ENCODE results near the gene CDK2.
"Not testable (repeated sequence)": the region's sequence is repeated elsewhere in the genome, so short reads cannot be mapped to it uniquely, and the experiment has no call there.

The CDK2 gene

DNA sequence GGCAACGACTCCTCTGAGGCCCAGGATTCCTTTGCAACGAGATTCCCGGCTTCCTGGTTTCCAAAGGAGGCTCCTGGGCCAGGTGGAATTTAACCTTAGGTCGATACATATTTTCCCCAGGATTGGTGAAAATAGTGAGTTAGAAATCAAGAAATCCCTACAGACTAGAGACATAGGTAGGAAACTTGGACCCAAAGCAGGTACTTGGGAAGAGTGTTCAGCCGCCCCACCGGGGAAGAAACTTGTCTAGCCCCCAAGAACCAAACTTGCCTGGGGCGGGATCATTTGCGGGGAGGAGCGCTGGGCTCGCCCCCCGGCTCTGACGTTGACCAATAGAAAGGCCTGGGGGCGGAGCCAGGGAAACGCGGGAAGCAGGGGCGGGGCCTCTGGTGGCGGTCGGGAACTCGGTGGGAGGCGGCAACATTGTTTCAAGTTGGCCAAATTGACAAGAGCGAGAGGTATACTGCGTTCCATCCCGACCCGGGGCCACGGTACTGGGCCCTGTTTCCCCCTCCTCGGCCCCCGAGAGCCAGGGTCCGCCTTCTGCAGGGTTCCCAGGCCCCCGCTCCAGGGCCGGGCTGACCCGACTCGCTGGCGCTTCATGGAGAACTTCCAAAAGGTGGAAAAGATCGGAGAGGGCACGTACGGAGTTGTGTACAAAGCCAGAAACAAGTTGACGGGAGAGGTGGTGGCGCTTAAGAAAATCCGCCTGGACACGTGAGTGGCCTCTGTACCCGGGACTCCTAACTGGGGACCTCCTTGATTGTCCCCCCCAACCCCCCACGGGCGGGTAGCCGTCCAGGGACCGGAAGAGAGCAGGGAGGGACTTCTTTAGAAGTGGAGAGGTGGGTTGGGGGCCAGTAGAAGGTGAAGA, at the start of gene CDK2:
TSS of gene CDK2 (plus strand) at position 423 of the 874 bp plus-strand sequence. CDS start at position 602, 179 bp downstream.
- DNase-seq: peak; percentile 42

GRCh38 chr12:55919032-55919431, 47.6 kb upstream of the CDK2 start:
- not testable (repeated sequence) for DNase-seq

DNA sequence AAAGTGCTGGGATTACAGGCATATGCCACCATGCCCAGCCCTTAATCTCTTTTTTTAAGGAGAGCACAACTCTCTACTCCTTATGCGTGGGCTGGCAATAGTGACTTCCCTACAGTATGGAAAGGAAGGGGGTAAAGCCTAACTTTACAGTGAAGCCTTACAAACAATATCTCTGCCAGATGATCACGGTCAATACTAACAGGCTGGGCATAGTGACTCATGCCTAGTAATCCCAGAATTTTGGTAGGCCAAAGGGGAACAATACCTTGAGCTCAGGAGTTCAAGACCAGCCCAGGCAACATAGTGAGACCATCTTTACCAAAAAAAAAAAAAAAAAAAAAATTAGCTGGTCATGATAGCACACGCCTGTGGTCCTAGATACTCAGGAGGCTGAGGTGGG, 44.5 kb upstream of the CDK2 start:
- no peak for DNase-seq

DNA sequence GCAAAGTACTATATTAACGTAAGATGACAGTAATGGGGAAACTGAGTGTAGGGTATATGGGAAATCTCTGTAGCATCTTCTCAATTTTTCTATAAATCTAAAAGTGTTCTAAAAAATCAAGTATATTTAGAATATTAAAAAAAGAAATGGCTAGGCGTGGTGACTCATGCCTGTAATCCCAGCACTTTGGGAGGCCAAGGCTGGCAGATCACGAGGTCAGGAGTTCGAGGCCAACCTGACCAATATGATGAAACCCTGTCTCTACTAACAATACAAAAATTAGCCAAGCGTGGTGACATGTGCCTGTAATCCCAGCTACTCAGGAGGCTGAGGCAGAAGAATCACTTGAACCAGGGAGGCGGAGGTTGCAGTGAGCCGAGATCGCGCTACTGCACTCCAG, 43.0 kb upstream of the CDK2 start:
- not testable (repeated sequence) for DNase-seq

DNA sequence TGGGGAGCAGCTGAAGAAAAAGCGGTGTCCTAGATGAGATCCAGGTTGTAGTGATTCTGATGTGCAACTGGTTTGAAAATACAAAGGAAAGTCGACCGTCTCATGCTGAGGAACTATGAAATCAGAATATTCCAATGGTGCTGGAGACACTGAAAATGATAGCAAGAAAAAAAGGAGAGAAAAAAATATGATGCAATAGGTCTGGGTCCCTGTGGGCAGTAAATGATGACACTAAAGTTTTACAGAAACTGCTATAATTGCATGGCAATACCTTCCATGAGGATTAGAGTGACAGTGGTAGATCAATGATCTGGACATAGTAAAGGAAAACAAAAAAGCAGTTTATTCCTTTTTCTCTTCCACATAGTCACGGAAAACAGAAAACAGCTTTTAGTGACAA, 41.3 kb upstream of the CDK2 start:
- DNase-seq: no peak

- no peak for DNase-seq
These were observed 40.5 kb upstream of the CDK2 start for GRCh38 chr12:55925870-55926737.

GRCh38 chr12:55926738-55927587, 39.7 kb upstream of the CDK2 start:
- peak; percentile 87 for DNase-seq

- DNase-seq: peak; percentile 39
These were observed 38.8 kb upstream of the CDK2 start, which contains the start of gene PYM1 for GRCh38 chr12:55927588-55928502. Gene PYM1, minus strand, starts transcription at chr12:55927894. Its CDS starts 133 bp downstream, at chr12:55927761.

DNA sequence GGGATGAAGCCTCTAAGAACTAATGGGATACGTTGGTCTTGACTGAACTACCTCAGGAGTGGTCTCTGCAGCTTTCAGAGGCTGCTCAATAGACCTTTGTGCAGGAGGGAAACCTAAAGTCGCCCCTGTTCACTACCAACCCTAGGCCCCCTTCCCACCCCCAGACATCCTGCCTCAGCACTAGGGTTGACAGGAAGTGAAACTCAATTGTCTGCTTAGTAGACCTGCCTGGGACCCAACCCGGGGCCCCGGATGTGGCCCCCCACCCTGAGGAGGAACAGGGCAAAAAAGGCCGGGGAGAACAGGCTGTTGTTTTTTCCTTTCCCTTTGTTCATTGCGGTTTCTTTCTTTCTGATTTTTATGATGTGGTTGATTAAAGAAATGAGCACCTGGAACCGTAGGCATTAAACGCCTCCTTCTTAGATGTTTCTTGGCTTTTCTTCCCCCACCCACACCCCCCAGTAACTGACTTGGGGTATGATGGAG, 37.3 kb upstream of the CDK2 start:
- DNase-seq: no peak

- peak; percentile 27 for DNase-seq
These were observed 35.8 kb upstream of the CDK2 start, which contains the start of gene DGKA for GRCh38 chr12:55930771-55931316. Gene DGKA, plus strand, starts transcription at chr12:55931162. Its CDS starts 5,342 bp downstream, at chr12:55936504.

DNA sequence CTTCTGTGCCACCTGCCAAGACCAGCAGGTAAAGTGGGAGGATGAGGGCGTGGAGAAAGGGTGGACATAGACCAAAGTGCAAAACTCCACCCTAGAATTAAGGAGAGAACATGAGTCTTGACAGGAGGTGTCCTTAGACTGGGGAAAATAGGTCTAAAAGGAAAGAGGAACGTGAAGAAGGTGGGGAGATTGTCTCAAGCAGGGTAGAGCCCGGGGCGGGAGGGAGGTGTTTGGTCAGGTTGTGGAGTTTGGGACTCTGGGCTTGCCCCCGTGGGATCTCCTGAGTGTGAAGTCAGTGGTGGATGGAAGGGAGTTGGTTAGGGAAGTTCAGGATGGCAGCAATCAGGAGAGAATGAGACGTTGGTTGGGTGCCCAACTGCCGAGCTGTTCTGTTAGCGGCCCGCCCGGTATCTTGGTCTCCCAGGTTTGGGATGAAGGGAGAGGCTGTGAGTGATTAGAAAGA, 35.3 kb upstream of the CDK2 start:
- DNase-seq: no peak

GRCh38 chr12:55931780-55932550, 34.7 kb upstream of the CDK2 start:
- no peak for DNase-seq

DNA sequence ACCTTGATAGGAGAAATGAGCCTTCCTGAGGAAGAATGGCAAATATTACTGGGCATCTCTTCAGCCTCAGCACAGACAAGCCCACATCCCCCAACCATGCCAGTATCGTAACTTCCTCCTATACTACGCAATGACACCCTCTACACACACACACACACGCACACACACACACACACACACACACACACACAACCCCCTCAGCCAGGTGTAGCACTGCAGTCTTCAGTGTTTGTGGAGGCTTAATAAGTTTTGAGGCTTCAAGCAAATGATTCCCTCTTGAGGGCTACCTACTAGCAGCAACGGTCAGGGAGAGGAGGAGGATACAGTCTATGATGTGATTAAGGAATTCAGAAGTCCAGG, 34.1 kb upstream of the CDK2 start:
- DNase-seq: no peak

GRCh38 chr12:55933169-55933798, 33.3 kb upstream of the CDK2 start:
- DNase-seq: no peak

- no peak for DNase-seq
These were observed 32.6 kb upstream of the CDK2 start for GRCh38 chr12:55933799-55934742.

GRCh38 chr12:55934773-55935172, 31.9 kb upstream of the CDK2 start:
- no peak for DNase-seq

DNA sequence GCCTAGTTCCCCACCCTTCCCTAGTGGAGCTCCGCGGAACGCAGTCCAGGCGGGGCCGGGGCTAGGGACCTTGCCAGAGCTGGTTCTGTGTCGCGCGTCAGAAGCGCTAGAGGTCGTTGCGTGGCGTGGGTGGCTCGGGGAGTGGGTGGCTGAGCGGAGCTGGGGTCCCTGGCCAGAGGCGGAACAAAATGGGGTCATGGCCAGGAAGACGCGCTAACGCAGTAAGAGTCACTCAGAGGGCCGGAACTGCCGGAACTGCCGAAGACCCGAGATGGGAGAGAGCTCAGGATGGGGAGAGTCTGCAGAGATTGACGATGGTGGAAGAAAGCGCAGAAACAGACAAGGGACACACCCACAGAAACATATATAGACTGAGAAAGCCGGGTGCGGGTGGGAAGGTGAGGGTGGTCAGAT, 30.9 kb upstream of the CDK2 start:
- no peak for DNase-seq

DNA sequence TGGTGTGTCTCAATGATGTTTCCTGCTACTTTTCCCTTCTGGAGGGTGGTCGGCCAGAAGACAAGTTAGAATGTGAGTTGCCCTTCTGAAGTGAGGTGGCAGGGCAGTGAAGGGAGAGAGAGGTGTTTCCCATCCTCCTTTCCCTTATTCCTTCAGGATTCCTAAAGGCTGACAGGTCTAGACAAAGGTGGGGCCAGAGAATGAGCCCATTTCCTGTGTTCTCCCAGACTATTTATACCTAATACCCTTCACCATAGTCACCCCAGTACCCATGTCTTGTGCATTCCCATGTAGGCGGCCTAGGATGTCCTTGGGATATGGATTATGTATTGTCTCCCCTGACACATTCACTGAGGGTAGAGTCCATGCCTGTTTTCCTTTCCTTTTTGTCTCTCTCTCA, 28.6 kb upstream of the CDK2 start:
- no peak for DNase-seq
